Ishikawa (cell line): Measurements from ENCODE around the gene JADE1.

Source experiments
- CEBPB ChIP-seq: IDR thresholded peaks from 2 replicates; pipeline ENCODE4 v1.6.1; 2012
- EP300 ChIP-seq: IDR thresholded peaks from 2 replicates; pipeline ENCODE4 v1.6.1; 2012; ENCODE audit warnings: borderline replicate concordance
- TEAD4 ChIP-seq: IDR thresholded peaks from 2 replicates; pipeline ENCODE4 v1.6.1; 2012
- YY1 ChIP-seq: IDR thresholded peaks from 2 replicates; pipeline ENCODE4 v1.6.1; 2012; ENCODE audit warnings: low read depth
- TF ChIP-seq, protein P1 (sequence below): IDR thresholded peaks from 2 replicates; pipeline ENCODE4 v1.6.1; 2012; ENCODE audit warnings: low read depth, mild to moderate bottlenecking
- TF ChIP-seq, protein P2 (sequence below): IDR thresholded peaks from 2 replicates; pipeline ENCODE4 v1.6.1; 2012
- TF ChIP-seq, protein P3 (sequence below): IDR thresholded peaks from 2 replicates; pipeline ENCODE4 v1.6.1; 2012

DNA sequence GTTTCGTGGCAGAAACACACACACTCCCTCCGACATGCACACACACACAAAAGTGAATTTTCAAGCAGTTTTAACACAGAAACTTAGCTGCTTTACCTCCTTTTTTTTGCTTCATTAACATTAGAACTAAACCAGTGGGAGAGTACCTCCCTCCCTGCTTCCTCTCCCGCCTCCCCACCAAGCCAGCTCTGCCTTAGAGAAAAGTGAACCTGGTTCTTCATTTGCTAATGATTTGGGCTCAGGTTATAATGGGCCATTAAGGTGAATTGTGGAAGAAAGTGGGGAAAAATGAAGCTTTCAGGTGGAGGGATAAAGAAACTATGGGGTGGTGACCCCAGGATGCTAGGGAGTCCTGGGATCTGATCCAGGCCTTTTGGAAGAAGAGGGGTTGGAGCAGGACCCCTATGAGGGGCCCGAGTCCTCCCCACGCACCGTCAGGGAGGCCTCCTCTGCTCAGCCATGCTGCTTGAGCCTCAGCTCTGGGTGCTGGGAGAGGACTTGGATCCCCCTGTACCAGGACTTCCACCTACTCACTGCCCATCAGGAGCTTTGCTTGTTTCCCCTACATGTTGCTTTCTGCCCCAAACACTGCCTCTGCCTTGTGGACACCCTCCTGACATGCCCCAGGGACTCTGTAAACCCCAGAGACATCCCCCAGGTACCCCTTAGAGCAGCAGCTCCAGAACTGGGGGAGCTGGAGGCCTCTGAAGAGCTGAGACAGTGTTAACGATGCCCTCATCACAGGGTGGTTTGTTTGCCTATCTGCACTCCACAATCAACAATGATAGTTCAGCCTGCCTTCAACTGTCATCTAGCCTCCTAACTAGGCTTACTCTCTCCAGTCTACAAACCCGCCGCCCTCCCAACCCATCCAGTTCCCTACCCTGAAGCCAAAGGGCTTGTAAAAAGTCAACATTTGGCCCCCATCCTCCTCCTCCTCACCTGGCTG is 6.5 kb upstream of the JADE1 start:
- no peak for TF ChIP-seq EP300
- TF ChIP-seq CEBPB = no peak
- TF ChIP-seq TEAD4 = no peak
- TF ChIP-seq, protein P1, sequence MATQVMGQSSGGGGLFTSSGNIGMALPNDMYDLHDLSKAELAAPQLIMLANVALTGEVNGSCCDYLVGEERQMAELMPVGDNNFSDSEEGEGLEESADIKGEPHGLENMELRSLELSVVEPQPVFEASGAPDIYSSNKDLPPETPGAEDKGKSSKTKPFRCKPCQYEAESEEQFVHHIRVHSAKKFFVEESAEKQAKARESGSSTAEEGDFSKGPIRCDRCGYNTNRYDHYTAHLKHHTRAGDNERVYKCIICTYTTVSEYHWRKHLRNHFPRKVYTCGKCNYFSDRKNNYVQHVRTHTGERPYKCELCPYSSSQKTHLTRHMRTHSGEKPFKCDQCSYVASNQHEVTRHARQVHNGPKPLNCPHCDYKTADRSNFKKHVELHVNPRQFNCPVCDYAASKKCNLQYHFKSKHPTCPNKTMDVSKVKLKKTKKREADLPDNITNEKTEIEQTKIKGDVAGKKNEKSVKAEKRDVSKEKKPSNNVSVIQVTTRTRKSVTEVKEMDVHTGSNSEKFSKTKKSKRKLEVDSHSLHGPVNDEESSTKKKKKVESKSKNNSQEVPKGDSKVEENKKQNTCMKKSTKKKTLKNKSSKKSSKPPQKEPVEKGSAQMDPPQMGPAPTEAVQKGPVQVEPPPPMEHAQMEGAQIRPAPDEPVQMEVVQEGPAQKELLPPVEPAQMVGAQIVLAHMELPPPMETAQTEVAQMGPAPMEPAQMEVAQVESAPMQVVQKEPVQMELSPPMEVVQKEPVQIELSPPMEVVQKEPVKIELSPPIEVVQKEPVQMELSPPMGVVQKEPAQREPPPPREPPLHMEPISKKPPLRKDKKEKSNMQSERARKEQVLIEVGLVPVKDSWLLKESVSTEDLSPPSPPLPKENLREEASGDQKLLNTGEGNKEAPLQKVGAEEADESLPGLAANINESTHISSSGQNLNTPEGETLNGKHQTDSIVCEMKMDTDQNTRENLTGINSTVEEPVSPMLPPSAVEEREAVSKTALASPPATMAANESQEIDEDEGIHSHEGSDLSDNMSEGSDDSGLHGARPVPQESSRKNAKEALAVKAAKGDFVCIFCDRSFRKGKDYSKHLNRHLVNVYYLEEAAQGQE = no peak
- no peak for TF ChIP-seq YY1
- TF ChIP-seq, protein P2, sequence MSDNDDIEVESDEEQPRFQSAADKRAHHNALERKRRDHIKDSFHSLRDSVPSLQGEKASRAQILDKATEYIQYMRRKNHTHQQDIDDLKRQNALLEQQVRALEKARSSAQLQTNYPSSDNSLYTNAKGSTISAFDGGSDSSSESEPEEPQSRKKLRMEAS = no peak
- TF ChIP-seq, protein P3, sequence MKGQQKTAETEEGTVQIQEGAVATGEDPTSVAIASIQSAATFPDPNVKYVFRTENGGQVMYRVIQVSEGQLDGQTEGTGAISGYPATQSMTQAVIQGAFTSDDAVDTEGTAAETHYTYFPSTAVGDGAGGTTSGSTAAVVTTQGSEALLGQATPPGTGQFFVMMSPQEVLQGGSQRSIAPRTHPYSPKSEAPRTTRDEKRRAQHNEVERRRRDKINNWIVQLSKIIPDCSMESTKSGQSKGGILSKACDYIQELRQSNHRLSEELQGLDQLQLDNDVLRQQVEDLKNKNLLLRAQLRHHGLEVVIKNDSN = no peak
